Glutamatergic neuron (in vitro differentiated cells): ENCODE measurements around the gene PABPN1L. TPM values are rescaled to one million over a fixed set of nuclear protein-coding genes. Genes with fewer than 3 reads are reported as not detected.
"Not testable (repeated sequence)": the region's sequence is repeated elsewhere in the genome, so short reads cannot be mapped to it uniquely, and the experiment has no call there.

Source experiments
- DNase-seq: peaks from one replicate; pipeline ENCODE4 v3.0.0; 2022
- H3K27ac Mint-ChIP-seq: one replicate; pipeline ENCODE4 v1.8.0; 2020; ENCODE audit warnings: mild to moderate bottlenecking, mixed read lengths, inconsistent platforms; ENCODE audit not compliant: unreplicated experiment
- H3K27me3 Mint-ChIP-seq: one replicate; pipeline ENCODE4 v1.8.0; 2020; ENCODE audit warnings: mild to moderate bottlenecking, moderate library complexity, mixed read lengths, inconsistent platforms; ENCODE audit not compliant: unreplicated experiment
- H3K36me3 Mint-ChIP-seq: one replicate; pipeline ENCODE4 v1.8.0; 2020; ENCODE audit warnings: mild to moderate bottlenecking, mixed read lengths, inconsistent platforms; ENCODE audit not compliant: unreplicated experiment
- H3K4me1 Mint-ChIP-seq: one replicate; pipeline ENCODE4 v1.8.0; 2020; ENCODE audit warnings: mild to moderate bottlenecking, low read depth, mixed read lengths, inconsistent platforms; ENCODE audit not compliant: unreplicated experiment
- H3K4me3 Mint-ChIP-seq: one replicate; pipeline ENCODE4 v1.8.0; 2020; ENCODE audit warnings: mild to moderate bottlenecking, mixed read lengths, inconsistent platforms; ENCODE audit not compliant: unreplicated experiment
- H3K9me3 Mint-ChIP-seq: one replicate; pipeline ENCODE4 v1.8.0; 2020; ENCODE audit warnings: mild to moderate bottlenecking, moderate library complexity, mixed read lengths, inconsistent platforms; ENCODE audit not compliant: unreplicated experiment
- total RNA-seq: library from RNA; stranded (reverse); fragmentation: NEBNext Ultra II Directional; extraction: Animal tissue kit (Norgen Biotek cat#: 25700); gene quantifications from one replicate; pipeline ENCODE4 v1.2.1, GENCODE V29; 2021; ENCODE audit not compliant: unreplicated experiment
- TF ChIP-seq, protein P1 (sequence below): fragments of 200-600 bp; sonication (generic); IDR thresholded peaks from one replicate; pipeline ENCODE4 v1.5.0; 2021; ENCODE audit not compliant: partially characterized antibody, unreplicated experiment

The PABPN1L gene
- total RNA-seq, 1 donor from 2014 or later = 3.9 TPM

DNA sequence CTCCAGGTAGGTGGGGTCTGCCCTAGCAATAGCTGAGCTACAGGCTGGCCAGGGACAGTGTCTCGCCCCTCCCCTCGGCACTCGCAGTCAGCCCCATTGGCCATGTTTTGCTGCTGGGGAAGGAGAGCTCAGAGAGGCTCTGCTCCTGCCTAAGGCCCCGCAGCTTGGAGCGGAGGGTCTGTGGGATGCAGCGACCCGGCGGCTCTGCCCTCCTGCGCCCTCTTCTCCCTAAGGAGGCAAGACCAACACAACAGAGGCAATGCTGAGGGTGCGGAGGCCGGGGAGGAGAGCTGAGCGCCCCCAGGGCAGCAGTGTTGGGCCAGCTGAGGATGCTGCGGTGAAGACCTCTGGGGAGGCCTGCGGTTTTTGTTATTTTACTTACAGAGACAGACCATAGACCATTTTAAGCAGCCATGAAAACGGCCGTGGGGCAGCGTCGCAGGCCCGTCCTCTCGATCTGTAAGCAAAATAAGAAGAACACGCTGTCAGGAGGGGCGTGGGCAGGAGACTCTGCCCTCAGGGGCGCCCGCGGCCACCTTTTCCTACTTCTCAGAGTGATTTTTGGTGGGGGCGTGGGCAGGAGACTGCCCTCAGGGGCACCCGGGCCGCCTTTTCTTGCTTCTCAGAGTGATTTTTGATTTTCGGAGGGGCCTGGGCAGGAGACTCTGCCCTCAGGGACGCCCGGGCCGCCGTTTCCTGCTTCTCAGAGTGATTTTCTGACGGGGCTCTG, 31.4 kb upstream of the PABPN1L start:
- TF ChIP-seq, protein P1, sequence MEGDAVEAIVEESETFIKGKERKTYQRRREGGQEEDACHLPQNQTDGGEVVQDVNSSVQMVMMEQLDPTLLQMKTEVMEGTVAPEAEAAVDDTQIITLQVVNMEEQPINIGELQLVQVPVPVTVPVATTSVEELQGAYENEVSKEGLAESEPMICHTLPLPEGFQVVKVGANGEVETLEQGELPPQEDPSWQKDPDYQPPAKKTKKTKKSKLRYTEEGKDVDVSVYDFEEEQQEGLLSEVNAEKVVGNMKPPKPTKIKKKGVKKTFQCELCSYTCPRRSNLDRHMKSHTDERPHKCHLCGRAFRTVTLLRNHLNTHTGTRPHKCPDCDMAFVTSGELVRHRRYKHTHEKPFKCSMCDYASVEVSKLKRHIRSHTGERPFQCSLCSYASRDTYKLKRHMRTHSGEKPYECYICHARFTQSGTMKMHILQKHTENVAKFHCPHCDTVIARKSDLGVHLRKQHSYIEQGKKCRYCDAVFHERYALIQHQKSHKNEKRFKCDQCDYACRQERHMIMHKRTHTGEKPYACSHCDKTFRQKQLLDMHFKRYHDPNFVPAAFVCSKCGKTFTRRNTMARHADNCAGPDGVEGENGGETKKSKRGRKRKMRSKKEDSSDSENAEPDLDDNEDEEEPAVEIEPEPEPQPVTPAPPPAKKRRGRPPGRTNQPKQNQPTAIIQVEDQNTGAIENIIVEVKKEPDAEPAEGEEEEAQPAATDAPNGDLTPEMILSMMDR = no peak
- peaks cover 7% of the 10 kb centered on the region for H3K9me3 Mint-ChIP-seq
- peaks cover 3% of the 10 kb centered on the region for H3K4me1 Mint-ChIP-seq
- H3K27ac Mint-ChIP-seq = no peak overlapping the region
- no peaks in the 10 kb centered on the region for H3K36me3 Mint-ChIP-seq
- no peak overlapping the region for H3K4me3 Mint-ChIP-seq
- peaks cover 2% of the 10 kb centered on the region for H3K27me3 Mint-ChIP-seq
- DNase-seq = no peak

DNA sequence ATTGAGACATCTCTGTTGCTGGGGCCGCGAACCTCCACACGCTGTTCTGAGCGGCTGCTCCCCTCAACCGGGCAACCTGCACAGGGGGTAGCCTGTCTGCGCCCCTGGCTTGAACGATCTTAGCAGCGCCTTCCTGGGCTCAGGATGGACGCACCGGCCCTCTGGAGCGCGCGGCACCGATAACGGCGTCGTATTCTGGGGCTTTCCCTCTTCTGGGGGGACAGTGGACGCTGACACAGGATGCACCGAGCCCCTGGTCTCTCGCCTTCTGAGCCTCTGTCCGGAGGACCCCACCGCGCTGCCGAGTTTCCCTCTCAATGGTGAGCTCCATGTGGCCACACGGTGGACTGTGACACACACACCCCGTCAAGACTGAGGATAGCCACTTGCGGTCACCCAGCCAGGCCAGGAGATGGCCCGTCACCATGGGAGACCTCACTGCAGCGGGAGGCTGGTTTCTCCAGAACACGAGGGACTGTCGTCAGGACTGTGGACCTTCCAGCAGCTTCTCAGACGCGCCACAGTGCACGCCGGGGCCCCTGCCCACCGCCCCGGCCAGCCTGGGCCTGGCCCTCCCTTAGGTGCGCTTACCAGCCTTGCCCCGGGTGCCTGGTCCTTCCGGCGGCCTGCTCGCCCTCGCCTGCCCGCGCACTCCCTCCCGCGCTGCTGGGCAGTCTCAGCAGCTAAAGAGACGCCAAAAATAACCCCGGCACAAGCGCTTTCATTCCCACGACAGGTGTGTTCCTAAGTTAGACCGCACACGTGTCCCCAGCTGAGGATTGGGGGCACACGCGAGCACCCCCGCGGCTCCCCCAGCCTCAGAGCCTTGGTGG, 30.0 kb upstream of the PABPN1L start:
- H3K4me1 Mint-ChIP-seq = peaks cover 6% of the 10 kb centered on the region
- H3K9me3 Mint-ChIP-seq = peaks cover 13% of the 10 kb centered on the region
- TF ChIP-seq, protein P1 = no peak
- H3K27me3 Mint-ChIP-seq = peaks cover 7% of the 10 kb centered on the region
- no peaks in the 10 kb centered on the region for H3K36me3 Mint-ChIP-seq
- no peak overlapping the region for H3K27ac Mint-ChIP-seq
- no peak overlapping the region for H3K4me3 Mint-ChIP-seq
- no peak for DNase-seq

DNA sequence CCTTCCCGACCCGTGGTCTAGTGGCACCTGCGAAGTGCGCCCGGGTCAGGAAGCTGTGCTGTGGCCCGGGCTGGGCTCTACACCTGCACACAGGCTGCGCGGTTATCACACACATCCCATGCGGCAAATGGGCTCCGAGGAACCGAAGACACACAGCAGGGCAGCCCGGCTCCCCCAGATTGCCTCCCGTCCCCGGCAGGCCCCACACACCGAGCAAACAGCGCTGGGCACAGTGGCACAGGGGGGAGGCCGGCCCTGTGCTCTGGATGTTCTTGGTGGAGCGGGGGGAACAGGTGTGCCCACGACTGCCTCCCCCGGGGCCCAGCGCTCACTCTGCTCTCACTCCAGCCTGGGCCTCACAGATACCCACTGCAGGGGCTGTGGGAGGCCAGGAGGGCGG, 28.9 kb upstream of the PABPN1L start:
- Mint-ChIP-seq H3K27me3 (peaks cover 15% of the 10 kb centered on the region), H3K36me3 (peaks cover 4% of the 10 kb centered on the region), H3K4me3 (no peak overlapping the region), H3K9me3 (peaks cover 24% of the 10 kb centered on the region), H3K4me1 (peaks cover 6% of the 10 kb centered on the region), H3K27ac (no peak overlapping the region)
- DNase-seq = no peak
- TF ChIP-seq, protein P1 = no peak

DNA sequence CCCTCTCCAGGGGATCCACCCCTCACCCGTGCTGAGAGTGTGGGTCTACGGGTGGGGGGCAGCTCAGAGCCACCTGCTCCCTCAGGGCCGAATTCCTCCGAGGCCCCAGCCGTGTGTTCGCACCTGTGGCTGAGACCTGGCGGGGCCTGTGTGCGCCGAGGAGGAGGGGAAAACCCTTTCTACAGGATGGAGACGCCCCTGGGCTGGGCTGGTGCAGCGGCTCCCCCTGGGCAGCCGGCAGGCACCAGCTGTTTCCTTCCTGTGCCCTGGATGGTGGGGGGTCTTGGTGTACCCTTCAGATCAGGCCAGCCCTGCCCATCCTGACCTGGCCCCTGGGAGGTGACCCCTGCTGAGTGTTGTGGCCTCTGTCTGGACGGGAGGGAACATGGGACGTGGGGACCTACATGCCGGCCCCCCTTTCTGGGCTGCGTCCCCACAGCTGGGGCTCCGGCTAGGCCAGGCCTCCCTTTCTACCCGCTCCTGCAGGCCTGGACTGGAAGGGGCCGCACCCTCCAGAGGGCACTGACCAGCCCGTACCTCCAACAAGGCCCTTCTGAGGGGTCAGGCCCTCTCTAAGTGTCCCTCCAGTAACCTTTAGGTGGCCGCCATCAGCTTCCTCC, 28.3 kb upstream of the PABPN1L start:
- peaks cover 15% of the 10 kb centered on the region for H3K27me3 Mint-ChIP-seq
- DNase-seq = no peak
- peaks cover 5% of the 10 kb centered on the region for H3K36me3 Mint-ChIP-seq
- peaks cover 27% of the 10 kb centered on the region for H3K9me3 Mint-ChIP-seq
- peaks cover 6% of the 10 kb centered on the region for H3K4me1 Mint-ChIP-seq
- H3K27ac Mint-ChIP-seq = no peak overlapping the region
- no peak overlapping the region for H3K4me3 Mint-ChIP-seq
- TF ChIP-seq, protein P1 = no peak

DNA sequence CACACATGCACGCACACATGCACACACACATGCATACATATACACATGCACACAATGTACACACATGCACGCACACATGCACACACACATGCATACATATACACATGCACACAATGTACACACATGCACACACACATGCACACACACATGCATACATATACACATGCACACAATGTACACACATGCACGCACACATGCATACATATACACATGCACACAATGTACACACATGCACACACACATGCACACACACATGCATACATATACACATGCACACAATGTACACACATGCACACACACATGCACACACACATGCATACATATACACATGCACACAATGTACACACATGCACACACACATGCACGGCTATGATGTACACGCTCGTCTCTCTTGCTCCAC, 27.8 kb upstream of the PABPN1L start:
- not testable (repeated sequence) for DNase-seq, H3K36me3 Mint-ChIP-seq, H3K27ac Mint-ChIP-seq, H3K4me3 Mint-ChIP-seq, H3K4me1 Mint-ChIP-seq
- Mint-ChIP-seq H3K9me3 (peaks cover 32% of the 10 kb centered on the region), H3K27me3 (peaks cover 19% of the 10 kb centered on the region)
